Activated CD8-positive, alpha-beta memory T cell treated with anti-CD3 and anti-CD28 coated beads, Interleukin-2, amount 50 U/mL, for 24 hours (primary cell): Measurements from ENCODE around the gene GPR37.

Experiments used
- DNase-seq: peaks from one replicate; pipeline ENCODE4 v3.0.0-alpha.2; 2020; ENCODE audit errors: extremely low read depth

GPR37 gene, protein sequence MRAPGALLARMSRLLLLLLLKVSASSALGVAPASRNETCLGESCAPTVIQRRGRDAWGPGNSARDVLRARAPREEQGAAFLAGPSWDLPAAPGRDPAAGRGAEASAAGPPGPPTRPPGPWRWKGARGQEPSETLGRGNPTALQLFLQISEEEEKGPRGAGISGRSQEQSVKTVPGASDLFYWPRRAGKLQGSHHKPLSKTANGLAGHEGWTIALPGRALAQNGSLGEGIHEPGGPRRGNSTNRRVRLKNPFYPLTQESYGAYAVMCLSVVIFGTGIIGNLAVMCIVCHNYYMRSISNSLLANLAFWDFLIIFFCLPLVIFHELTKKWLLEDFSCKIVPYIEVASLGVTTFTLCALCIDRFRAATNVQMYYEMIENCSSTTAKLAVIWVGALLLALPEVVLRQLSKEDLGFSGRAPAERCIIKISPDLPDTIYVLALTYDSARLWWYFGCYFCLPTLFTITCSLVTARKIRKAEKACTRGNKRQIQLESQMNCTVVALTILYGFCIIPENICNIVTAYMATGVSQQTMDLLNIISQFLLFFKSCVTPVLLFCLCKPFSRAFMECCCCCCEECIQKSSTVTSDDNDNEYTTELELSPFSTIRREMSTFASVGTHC

DNA sequence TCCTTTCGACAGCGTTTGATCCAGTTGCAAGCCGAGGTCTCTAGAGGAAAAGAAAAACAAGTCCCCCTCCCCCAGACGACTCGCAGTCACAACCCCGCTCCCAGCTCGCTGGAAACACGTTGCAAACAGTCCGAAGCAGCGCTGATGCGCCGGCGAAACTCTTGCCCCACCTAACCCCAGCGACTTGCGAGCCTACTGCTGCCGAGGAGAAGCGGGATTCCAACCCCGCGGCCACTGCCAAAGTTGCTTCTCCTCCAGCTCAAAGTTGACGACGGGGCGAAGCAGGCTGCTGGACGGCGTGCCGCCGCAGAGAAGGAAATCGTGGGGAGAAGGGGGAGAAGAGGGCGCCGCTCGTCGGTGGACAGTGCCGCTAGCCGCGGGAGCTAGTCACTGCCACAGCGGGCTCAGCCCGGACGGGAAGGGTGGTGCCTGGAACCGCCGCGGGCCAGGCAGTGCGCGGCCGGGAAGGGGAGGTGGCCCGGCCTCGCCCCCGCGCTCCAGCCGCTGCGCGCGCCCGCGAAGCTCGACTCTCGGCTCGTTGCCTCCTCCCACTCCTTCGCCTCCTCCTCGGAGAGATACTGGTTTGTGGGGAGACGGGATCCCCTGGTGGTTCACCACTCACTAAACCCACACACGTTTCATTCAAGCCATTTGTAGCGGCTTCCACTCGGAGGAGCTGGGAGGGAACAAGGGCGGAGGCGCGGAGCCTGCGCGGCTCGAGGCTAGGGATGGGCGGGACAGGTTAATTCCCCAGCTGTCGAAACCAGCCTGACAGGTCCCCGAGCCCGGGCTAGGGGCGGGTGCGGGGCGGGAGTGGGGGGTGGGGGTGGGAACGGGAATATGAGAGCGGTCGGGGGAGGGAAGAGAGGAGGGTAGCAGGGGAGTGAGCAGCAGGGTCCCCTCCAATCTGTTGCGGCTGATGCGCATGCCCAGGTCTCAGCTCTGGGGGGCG is at the start of gene GPR37:
Gene GPR37, minus strand, starts transcription at position 392 of the 952 bp plus-strand sequence. CDS start 816 bp downstream, outside the sequence.
- DNase-seq = no peak

DNA sequence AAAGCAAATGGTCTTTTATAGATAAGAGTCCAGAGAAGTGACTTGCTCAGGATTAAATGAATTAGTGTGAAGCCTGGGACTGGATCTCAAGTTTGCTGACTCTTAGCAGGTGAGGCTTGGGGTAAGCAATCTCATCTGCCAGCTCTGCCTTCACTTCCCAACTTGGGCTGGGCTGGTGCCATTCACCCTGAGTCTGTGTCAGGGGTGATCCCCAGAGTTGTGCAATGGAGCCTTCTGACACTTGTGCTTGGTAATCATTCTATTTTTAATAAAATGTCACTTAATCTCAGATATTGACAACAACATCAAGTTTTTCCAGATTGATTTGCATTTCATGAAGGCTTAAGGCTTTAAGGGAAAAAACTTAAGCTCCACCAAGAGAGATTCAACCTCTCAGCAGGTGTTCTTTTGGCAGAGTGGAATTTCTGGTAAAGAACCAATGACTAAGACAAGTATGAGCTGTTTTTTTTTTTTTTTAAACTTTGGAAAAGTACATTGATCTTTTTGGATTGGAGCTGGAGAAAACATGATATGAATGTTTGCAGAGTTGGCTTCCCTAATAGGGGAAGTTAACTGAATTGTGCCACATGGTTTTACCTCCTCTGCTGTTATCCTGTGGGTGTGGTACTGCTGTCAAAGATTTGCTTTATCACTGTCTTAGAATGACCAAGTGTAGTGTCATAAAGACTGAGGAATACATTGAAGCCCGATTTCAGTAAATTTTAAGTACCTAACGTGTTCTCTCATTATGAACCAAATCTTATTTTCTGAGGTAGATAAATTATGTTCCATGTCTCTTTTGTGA is 48.6 kb upstream of the GPR37 start:
- DNase-seq = no peak

DNA sequence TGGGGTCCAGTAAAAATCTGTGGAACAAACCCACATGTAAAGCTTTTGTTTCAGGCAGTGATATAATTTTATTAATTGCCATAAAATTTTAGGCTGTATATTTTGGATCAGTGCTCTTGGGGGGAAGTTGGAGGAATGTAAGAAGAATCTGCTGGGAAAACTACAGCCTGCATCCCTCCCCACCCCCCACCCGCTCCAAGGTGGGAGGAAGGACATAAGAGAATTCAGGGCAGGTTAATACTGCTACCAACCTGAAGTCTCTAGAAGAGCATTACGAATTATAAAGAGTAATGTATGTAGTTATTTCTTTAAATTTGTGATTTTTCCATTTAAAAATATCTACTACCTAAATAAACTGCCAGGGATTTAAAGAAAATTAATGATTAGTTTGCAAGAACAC is 47.2 kb upstream of the GPR37 start:
- DNase-seq = no peak

DNA sequence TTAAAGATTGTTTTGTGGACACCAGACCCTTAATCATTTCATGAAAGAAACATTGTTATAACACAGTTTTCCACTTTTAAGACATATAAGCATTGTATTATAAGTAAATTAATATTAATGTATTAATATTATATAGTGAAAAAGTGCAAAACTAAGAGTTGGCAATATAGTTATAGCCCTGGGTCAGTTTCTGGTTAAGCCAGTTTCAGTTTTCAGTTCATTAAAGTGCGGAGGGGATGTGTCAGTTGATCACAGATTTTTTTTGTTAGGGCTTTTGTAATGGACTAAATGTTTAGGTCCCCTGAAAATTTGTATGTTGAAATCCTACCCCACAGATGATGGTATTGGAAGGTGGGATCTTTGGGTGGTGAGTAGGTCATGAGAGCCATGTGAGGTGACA is 45.7 kb upstream of the GPR37 start:
- no peak for DNase-seq

DNA sequence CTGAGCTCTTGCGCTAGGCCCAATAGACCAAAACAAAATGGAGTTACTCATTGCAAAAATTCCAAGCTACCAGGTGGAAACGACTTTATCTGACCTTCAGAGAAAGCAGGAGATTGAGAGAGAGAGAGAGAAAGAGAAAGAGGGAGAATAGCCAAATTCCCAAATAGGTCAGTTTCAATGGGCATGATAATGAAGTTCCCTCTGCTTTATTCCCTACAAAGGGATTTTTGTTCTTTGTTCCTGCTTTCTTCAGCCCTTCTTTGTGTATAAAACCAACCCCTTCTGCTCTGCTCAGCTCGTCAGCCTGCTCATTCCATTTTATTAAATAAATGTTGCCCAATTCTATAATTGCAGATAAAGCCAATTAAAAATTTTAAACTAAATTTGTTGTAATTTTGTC is 45.0 kb upstream of the GPR37 start:
- no peak for DNase-seq

DNA sequence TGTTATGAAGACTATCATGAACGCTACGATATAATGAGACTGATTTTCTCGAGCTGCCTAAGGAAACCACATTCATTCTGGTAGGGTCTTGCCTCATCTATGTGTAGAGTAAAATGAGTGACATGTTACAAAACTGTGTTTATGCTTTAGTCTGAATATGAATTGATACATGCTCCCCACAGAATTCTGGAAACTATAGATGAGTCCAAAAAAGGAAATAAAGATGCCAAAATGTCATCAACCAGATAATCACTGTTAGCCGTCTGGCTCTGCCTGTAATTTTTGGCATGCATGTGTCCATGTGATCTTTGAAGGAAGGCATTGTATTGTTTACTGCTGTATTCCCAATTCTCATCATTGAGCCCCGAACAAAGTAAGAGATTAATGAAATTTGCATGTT is 42.6 kb upstream of the GPR37 start:
- no peak for DNase-seq

DNA sequence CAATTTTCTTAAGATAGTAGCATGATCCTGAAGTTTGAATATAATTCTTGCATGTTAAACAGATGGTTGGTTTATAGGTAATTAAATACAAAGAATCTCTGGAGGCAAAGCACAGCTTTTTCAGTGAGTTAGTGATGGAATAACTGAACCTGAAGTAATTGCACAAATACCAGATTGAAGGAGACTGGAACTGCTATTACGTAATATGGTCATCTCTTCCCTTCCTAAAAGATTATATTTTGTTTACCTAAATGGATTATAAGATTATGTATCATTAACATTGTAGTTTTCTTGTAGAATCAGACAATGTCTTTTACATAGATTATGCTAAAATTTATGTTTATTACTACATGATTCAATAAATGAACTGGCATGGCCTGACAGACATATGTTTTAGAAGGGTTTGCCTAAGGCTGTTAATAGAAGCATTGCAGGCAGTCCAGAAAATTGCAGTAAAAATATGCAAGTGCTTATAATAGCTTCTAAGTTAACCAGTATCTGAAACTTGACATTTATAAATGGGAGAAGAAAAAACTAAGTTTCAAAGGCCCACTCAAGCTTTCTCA is 35.8 kb upstream of the GPR37 start:
- no peak for DNase-seq

DNA sequence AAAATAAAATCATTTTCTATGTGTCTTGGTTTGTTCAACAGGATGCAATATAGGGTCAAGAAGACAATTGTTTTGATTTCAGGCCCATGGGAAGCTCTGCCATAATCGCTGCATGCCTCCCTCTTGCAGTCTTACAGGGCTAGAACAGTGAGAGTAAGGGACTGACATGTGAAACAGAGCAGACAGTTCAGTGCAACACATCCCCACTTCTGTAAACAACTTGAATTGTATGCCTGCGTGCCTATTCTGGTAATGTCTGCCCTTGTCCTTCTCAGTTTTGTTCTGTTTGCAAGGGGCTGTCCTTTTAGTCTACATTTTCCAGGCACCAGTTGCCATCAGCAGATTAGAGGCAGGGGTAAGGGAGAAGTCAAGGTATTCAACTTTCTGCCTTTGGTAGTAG is 34.8 kb upstream of the GPR37 start:
- DNase-seq = no peak

DNA sequence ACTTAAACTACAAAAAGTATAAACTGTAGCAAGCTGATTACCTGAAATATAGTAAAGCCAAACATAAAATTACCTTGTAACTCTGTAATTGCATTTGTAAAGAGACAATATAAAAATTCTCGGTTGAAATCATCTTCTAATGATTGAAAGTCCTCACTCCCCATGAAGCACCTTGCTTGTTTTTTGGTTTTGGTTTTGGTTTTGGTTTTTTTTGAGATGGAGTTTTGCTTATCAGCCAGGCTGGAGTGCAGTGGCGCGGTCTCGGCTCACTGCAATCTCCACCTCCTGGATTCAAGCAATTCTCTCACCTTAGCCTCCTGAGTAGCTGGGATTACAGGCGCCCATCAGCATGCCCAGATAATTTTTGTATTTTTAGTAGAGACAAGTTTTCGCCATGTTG is 33.9 kb upstream of the GPR37 start:
- no peak for DNase-seq

DNA sequence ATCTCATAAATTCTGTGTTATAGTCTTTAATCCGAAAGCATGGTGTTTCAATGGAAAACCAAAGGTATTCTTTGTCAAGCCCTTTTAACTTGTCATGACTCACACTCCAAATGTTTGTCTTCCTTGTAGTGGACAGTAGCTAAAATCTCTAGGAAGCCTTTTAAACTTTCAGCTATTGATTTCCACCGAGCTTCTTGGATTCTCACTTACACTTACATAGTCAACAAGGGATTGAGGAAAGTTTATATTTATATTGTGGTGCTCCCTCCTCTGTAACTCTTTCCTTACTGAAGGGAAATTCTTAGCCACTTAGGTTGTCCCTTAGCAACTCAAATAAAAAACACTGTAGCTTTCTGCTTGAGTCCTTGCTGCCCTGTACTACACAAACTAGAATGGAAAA is 31.2 kb upstream of the GPR37 start:
- no peak for DNase-seq

DNA sequence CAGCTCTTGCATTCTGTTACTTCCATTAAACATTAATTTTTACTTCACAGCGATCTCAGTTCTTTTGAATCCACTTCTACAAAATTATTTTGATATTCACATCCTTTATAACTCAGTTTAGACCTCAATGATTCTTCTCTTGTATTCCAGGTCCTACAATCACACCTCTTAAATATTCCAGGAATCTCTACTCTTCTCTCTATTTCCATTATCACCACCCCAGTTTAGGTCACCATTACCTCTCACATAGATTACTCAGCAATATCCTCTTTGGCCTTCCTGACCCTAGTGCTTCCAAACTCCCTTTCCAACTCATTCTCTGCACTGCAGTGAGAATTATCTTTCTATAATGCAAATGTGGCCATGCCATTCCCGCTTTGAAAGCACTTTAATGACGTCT is 27.1 kb upstream of the GPR37 start:
- no peak for DNase-seq

DNA sequence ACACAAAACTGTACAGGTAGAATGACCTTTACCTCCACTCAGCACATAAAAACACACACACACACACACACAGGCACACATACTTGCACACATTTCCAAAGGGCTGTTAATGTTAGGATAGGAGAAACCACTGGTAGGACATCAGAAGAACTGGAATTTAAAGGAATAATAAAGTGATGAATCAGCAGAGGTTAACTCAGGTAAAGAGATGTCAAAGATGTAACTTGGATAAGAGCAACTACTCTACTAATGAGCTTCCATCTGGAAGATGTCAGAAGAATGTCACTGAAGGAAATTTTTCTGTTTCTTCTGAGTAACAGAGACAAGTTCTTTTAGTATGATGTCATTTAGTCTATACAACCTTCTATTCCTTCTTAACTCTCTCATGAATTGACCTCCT is 26.4 kb upstream of the GPR37 start:
- DNase-seq = no peak

DNA sequence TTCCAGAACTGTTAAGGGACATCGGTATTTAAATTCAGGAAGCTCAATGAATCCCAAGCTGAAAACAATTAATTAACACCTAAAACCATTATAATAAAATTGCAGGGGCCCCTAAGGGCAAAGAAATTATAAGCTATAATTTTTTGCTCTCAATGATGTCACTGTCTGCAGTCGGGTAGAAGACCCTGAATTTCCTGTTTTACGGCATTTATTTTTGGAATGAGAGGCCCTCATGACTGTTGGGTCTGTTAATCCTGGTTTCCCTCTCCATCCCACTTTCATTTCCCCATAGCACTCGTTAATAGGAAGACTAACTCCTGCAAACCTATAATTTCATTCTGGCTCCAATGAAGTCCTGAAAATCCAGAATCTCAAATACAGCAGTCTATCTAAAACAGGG is 25.8 kb upstream of the GPR37 start:
- no peak for DNase-seq

DNA sequence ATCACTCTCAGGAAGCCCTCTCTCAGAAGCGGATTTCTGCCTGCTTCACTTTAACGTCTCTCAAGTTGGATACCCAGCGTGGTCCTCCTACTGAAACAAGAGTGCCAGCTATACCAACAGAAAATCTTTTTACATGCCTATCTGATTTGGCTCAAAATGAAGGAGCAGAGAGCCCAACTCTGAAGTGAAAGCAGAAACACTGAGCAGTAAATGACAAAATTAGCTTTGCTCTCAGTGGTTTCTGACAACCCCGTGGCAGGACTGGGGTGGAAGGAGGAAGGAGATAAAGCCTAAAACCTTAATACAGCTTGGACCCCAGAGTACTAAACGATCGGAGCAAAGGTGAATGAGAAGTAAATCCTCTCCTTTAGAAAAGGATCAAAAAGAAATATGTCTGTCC is 25.1 kb upstream of the GPR37 start:
- no peak for DNase-seq

DNA sequence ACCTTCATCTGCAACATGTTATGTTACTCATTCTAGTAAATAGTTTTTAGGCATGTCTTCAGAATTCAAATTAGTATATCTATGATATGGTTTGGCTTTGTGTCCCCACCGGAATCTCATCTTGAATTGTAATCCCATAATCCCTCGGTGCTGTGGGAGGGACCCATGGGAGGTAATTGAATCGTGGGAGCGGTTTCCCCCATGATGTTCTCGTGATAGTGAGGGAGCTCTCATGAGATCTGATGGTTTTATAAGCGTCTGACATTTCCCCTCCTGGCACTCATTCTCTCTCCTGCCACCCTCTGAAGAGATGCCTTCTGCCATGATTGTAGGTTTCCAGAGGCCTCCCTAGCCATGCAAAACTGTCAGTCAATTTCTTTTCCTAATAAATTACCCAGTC is 20.4 kb upstream of the GPR37 start:
- no peak for DNase-seq

DNA sequence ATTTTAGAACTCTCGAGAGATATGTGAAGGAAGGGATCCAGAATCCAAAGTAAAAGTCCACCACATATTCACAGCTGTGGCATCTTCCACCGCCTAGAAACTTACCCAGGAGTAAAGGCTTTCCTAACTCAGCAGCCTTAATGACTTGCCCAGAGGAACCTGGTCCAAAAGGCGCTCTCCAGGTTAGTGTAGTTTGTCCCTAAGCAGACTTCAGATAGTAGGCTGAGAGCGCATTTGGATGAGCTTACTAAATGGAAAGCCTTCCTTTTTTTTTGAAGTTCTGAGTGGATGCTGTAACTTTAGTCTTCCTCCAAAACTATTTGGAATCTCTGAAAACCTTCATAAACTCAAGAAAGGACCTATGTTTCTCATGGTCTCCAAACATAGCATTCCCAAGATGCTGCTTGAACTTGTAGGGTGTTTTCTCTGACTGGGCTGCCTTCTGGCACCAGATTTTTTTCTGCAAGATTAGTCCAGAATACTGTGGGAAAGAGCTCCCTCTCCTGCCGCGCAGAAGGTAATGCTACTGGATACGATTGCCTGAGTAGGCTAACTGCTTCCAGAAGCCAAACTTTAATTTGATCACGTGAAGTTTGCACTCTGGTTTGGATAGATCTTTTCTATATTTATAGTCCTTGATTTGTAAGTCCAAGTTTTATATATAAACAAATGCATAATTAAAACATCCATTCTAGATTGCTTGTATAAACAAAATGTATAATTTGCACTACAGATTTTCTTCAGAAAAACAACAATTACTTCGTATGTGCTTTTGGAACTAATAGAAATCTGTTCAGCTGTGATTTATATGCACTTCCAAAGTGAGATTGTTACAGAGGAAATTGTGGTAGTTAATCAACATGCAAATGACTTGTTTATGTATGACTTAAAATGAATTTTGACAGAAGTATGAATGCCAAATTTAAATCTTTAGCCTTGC is 19.6 kb upstream of the GPR37 start:
- no peak for DNase-seq

DNA sequence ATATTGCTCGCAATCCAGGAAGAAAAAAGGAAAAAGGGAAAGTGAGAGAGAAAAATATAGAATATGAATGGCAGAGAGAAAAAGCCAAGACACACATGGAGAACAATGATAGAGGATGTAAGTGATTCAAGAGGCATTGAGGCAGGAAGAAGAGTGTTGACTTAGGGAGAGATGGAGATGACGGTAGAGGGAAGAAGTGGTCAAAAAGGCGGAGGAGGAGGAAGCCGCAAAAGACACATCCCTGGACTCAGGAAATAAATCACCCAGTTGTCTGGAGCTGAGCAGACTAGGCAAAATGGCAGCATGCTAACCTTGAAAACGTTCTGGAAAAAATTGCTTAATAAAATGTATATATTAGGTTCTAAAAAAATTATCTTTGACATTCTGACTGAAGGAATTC is 17.7 kb upstream of the GPR37 start:
- no peak for DNase-seq

DNA sequence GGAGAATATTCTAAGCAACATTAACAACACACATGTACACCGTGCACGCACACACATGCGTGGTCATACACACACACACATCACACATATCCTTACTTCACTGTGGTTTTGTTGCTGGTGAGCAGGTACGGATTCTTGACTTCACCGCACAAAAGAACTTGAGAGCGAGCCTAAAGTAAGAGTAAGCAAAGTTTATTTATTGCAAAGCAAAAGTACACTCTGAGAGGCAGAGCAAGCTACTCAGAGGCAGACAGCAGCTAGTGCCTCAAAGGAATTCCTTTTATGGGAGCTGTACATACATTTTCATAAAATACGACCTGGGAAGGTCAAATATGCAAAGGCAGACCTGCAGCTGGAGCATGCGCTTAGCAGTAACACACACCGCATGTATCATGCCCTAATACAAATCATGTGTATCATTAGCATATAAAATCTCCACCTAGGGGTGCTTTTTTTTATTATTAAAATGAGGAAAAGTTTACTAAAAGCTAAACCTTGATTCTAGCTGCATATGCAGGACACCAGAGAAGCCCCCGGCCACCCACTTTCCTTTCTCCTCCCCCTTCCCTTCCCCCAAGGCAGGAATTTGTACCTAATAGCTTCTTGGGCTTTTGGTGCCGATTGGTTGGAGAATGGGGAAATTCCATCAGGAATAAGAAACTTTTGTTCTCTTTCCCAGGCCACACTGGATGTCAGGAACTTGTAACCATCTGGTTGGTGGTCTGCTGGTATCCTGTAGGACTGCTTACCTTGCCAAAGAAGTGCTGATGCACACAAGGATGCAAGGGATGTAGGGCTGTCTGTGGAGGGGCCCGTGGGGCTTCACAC is 16.5 kb upstream of the GPR37 start:
- DNase-seq = no peak

DNA sequence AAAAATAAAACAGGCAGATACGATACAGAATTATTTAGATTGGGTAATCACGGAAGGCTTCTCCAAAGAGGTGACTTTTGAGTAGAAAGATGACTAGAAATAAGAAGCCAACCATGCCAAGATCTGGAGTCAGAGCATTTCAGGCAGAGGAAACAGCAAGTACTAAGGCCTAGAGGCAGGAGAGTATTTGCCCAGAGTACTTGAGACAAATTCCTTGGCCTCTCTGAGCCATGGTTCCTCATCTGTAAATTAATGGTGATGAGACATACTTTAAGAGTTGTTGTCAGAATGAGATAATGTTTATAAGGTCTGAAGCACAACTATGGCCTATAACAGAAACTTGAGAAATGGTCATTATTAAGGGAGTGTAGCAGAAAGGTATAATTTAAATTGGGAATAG is 15.8 kb upstream of the GPR37 start:
- no peak for DNase-seq
